ENCODE data around the gene CCDC180. TPM values are rescaled to one million over a fixed set of nuclear protein-coding genes. Genes with fewer than 3 reads are reported as not detected.
"Not testable (repeated sequence)": the region's sequence is repeated elsewhere in the genome, so short reads cannot be mapped to it uniquely, and the experiment has no call there.

CCDC180 gene
- total RNA-seq: not detected in 2 replicates
- polyA plus RNA-seq (2012): 0.01 TPM

DNA sequence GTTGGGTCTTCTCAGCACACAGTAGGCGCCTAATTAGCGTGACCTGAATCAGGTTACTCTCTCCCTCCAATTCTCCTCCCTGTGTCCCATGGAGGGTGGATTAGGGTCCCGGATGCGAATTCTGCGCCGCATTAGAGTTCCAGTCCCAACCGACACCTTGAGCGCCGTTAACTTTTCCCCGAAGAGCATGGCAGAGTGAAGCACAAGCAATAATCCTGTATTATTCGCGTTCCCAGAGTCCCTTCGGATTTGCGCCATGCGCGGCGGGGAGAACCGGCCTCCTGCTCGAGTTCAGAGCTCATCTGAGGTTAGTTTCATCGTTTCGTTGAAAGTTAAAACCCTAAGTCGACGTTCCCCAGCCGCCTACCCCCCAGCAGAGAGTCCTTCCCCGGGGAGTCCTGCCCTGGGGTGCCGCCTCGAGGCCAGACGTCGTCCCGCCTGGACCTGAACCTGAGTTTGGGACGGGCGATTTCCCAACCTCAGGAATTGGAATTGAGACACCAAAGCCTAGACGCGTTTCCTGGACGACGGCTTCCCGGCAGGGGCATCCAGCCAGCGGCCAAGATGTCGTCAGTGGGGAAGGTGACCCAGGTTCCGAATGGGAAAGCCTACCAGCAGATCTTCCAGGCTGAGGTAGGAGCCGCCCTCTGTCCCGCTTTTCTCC lies at the start of gene CCDC180:
TSS of gene CCDC180 (plus strand) at position 160 of the 664 bp plus-strand sequence. CDS start at position 565, 405 bp downstream.
- DNase-seq (ENCODE audit: low read depth): no peak

DNA sequence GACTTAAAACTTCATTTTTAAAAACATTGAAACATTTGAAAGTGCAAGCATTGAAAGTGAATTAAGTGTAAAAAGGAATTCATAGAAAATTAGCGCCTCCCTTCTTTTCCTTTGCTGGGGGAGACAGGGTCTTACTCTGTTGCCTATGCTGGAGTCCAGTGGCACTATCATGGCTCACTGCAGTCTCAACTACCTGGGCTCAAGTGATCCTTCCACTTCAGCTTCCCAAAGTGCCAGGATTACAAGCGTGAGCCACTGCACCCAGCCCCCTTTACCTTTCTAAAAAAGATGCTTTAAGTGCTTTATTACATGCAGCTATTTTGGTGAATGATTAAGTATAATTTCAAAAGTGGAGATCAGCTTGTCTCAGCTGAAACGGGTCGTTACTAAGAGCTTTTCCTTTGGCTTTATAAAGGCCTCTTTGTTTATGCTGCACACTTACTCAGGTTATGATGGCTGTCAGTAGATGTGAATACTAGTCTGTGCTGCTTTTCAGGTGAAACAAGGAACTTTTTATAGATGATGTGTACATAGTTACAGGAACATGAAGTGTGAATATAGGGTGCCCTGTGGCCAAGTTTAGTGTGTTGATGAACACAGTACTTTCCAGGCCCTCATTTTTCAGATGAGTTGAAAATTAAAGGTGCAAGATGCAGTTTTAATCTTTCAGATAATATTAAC lies 47.5 kb upstream of the CCDC180 start:
- DNase-seq (ENCODE audit: low read depth): not testable (repeated sequence)

DNA sequence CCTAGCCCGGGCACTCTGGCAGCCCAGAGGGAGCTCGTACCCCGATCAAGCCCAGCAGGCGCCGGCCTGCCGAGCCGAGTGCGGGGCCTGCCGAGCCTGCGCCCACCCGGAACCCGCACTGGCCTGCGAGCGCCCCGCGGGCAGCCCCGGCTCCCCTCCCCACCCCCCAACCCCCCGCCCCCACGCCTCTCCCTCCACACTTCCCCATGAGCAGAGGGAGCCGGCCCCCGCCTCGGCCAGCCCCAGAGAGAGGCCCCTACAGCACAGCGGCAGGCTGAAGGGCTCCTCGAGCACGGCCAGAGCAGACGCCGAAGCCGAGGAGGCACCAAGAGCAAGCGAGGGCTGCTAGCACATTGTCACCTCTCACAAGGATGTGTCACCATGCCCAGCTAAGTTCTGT lies 36.2 kb upstream of the CCDC180 start:
- no peak for DNase-seq (ENCODE audit: low read depth)

DNA sequence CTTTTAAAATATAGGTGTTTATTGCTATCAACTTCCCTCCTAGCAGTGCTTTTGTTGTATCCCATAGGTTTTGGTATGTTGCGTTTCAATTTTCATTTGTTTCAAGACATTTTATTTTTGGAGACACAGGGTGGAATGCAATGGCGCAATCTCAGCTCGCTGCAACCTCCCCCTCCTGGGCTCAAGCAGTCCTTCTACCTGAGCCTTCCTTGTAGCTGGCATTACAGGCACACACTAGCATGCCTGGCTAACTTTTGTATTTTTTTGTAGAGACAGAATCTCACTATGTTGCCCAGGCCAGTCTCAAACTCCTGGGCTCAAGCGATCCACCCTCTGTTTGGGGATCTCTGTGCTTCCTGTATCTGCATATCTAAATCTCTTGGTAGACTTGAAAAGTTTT lies 35.4 kb upstream of the CCDC180 start:
- DNase-seq (ENCODE audit: low read depth): no peak

DNA sequence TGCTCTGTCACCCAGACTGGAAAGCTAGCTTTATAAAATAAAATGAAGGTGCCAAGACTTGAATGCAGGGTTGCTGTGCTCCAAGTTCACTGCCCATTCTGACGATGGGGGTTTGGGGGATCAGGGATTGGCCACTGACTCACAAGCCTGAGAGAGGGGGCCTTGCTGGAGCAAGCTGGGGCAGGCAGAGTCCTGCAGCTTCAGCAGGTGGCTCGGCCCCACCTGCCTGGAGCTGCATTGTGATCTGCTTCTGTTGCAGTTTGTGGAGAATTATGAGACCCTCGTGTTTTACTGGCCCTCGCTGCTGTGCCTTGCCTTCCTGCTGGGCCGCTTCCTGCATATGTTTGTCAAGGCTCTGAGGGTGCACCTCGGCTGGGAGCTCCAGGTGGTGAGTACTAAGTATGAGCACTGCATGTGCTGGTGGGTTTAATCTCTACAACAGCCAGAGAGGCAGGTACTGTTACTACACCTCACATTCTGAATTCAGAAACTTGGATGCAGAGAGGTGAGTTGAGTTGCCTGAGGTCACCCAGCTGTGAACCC lies 31.1 kb upstream of the CCDC180 start:
- no peak for DNase-seq (ENCODE audit: low read depth)

DNA sequence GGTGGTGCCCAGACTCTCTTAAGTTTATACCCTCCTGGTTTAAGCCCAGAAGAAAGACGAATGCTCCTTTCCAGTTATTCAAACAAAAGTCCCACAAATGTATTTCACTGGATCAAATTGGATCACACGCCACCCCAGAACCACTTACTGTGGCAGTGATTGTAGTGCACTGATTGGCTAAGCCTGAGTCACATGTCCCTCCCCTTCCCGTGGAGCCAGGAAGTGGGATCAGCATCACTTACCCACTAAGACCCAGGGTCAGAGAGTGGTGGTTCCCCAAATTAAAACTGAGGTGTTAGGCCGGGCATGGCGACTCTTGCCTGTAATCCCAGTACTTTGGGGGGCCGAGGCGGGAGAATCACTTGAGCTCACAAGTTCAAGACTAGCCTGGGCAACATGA lies 29.5 kb upstream of the CCDC180 start:
- DNase-seq (ENCODE audit: low read depth): no peak

DNA sequence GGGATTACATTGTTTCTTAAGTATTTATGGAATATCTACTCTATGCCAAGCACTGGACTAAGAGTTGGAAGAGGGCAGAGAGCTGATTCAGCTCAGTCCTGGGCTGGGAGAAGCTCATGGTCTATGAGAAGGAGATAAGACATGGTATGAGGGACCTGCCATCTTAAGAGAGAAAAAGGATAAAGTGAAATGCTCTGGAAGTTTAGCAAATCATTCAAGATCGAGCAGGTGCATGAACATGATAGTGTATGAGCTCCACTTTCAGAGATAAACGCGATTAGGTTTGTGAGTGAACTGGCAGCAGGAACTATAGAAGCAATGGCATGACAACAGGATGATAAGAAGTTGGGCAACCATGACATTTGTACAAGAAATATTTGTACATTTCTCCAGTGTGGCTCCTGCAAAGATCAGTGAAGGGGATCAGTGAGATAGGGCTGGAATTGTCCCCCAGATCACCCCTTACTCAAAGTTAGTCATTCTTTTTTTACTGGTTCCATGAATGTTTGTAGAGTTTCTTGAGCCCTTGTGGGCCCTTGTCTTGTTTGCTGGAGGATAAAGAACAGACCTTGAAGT lies 26.6 kb upstream of the CCDC180 start:
- no peak for DNase-seq (ENCODE audit: low read depth)

DNA sequence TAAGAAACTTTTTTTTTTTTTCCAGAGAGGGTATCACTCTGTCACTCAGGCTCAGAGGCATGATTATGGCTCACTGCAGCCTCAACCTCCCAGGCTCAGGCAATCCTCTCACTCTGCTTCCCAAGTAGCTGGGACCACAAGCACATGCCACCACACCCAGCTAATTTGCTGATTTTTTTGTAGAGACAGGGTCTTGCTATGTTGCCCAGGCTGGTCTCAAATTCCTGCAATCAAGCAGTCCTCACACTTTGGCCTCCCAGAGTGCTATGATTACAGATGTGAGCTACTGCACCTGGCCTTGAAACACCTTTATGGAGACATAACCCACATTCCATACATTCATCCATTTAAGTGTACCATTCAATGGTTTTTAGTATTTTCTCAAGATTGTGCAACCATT lies 23.7 kb upstream of the CCDC180 start:
- no peak for DNase-seq (ENCODE audit: low read depth)

DNA sequence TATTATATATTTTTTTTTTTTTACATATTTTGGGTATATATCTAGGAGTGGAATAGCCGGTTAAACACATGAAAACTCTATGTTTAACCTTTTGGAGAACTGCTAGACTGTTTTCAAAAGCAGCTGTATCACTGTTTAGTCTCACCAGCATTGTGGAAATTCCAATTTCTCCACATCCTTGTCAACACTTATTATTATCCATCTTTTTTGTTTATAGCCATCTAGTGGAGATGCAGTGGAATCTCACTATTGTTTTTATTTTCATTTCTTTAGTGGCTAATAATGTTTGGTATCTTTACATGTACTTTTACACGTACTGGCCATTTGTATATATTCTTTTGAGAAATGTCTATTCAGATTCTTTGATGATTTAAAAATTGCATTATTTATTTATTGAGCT lies 22.7 kb upstream of the CCDC180 start:
- no peak for DNase-seq (ENCODE audit: low read depth)

DNA sequence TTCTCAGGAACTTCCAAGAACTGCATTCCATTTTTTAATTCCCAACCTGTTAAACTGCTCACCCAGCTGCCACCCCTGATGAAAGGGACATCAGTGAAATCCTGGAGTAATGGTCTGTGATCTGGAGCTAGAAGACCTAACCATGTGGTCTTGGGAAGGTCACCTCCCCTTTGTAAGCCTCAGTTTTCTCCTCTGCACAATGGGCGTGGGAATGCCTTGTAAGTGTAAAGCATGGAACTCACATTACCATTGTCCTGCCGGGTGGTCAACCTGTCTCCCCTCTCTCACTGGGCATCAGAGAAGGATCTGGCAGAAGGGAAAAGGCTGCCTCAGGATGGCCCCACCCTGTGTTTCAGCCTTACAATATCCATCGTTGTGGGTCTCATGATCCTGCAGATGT lies 15.3 kb upstream of the CCDC180 start:
- no peak for DNase-seq (ENCODE audit: low read depth)

DNA sequence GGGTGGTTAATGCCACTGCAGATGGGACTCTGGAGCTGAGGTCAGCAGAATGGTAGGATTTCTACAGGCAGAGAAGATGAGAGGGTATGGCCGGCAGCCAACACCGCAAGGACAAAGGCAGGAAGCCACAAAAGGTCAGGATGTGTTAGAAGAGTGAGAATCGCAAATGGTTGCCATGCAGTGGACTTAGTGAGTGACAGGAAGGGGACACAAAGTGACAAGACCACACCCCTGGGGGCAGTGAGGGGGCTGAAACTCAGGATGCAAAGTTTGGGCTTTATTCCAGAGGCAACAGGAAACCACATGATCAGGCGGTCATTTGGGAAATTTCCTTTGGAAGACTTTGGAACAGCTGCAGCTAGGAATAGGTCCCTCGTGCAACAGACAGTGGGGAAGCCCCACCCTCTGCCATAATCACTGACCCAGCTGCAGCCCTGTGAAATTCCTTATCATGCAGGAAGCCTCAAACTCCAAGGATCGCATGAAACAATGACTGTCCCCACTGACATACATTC lies 14.2 kb upstream of the CCDC180 start:
- DNase-seq (ENCODE audit: low read depth): peak; percentile 94

DNA sequence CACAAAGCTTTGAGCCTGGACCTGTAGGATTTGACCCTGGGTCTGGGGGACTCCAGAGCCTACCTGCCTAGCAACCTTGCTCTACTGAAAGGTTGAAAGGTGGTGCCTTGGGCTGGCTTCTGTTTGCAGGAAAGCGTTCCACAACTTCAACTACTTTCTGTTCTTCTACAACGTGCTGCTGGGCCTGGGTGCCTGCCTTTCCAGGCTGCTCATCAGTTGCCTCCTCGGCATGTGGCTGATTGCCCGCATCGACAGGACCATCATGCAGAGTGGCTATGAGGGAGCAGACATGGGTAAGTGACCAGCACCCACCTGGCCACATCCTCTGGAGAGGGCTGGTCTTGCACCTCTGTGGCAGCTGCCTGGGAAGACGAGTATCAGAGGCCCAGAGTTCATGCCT lies 13.6 kb upstream of the CCDC180 start:
- peak; percentile 13 for DNase-seq (ENCODE audit: low read depth)

DNA sequence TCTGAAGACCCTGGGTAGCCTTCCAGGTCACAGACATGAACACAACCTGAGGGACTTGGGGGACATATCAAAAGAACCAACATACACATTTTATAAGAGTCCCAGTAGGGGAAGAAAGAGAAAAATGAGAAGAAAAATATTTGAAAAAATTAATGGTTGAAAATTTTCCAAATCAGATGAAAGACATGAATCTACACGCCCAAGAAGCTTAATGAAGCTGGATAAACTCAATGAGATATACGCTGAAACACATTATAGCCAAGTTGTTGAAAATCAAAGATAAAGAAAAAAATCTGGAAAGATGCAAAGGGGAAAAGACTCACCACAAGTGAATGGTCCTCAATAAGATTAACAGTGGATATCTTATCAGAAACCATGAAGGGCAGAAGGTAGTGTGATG lies 9.6 kb upstream of the CCDC180 start:
- no peak for DNase-seq (ENCODE audit: low read depth)

DNA sequence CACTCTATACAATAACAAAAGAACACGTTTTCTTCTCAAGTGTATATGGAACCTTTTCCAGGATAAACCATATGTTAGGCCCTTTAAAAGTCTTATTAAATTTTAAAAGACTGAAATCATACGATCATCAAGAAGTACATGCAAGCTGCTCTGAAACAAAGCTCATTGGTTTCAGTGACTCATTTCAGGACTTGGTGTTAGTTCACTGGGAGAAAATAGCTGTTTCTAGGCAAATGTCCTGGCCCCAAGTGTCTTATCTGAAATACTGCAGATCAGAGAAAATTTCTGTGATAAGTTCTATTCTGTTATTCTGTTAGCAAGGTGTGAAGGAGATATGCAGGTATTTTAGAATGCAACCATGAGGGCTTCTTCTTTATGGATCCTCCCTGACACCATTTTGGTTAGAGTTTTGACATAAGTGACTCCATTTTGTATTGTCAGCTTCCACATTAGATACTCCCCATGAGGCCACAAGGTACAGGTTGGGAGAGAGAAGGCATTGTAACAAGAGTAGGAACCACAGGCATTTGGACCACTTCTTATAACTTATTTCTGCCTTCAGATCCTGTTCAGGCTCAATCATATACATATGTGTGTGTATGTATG lies 7.5 kb upstream of the CCDC180 start:
- DNase-seq (ENCODE audit: low read depth): no peak

DNA sequence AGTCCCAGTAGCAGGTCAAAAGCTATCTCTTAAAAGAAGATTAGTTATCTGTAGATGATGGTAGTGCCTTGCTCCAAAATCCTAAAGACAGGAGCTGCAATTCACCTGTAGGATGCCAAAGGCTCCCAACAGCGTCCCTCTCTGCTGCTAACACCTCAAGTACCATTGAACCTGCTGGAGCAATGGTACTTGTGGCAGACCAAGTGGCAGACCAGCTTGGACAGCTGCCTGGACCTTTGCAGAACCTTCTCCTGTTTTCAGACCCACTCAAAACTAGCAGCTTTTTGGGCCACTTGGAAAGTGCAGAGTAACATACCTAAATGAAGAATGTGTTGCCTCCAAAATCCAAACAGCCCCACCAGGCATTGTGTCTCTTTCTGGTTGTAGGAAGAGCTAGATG lies 6.9 kb upstream of the CCDC180 start:
- no peak for DNase-seq (ENCODE audit: low read depth)

DNA sequence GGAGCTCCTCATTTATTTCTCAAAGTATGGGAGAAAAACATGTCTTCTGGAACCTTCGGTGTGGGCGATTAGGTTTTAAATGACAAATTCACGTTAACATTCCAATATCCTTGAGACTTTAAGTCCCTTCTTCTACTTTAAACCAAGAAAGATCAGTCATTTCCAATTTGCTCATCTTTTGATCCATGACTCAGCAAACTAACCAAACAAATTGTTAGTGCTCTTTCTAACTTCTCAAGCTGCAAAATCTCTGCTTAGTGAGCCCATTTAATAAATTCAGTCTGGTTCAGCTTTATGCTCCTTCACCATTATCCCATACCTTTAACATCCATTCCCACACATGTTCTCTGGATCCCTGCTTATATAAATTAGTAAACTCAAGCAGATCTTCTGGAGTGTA lies 5.5 kb upstream of the CCDC180 start:
- DNase-seq (ENCODE audit: low read depth): no peak

DNA sequence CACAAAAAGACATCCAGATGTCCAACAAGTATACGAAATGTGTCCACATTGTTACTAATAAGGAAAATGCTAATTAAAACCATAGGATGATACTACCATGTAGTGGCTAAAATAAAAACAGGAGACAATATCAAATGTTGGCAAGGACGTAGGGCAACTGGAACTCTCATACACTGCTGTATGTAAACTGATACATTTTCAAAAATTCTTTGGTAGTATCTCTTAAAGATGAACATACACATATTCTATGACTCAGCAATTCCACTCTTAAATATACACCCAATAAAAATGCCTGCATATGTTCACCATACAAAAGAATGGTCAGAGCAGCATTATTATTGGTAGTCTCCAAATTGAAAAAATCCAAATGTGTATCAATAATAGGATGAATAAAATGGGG lies 2.9 kb upstream of the CCDC180 start:
- no peak for DNase-seq (ENCODE audit: low read depth)

DNA sequence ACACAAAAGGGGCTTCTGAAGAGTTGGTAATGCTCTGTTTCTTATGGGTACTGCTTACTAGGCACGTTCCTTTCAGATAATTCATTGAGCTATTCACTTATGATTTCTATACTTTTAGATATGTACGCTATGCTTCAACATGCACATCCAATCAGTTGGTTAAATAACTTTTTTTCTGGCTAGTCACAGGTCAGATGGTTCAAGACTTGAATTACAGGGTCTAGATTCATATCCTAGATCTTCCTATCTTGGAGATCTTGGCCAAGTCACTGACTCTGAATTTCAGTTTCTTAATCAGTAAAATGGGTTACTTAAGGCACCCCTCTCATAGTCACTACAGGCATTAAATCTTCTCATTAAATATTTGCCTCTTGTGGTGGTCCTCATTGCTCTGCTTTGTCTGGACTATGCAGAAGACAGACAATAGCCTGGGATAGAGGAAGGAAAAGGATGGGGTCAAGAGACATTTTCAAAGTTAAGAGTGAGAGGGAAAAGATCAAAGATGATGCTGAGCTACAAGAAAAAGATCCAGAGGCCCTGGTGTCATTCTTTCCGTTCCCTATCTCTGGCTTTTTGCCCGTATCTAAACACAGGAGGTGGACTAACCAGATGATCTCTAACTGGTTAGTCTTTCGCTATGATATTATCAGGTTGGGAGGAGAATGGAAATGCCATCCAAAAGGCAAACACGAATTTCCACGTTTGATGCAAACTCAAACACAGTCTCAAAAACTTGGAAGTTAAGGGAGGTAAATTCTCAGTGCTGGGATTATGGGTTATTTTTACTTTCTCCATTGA lies 1.8 kb upstream of the CCDC180 start:
- DNase-seq (ENCODE audit: low read depth): no peak

DNA sequence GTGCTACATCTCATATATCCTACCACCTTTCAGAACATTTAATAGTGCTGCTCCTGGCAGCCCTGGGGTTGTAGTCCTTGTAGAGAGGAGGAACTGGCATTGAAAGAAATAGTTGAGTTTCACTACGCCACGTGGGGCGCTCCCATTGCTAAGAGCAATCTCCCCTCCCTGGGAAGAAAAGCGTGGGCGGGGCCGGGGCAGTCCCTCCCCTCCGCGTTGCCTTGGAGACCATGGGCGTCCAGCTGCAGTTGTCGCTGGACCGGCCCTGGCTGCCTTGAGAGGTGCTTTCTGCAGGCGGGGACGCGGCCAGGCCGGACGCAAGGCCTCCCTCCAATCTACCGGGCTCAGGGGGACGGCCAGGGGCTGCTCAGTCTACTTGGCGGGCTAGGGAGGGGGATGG lies 368 bp upstream of the CCDC180 start:
- peak; percentile 20 for DNase-seq (ENCODE audit: low read depth)

DNA sequence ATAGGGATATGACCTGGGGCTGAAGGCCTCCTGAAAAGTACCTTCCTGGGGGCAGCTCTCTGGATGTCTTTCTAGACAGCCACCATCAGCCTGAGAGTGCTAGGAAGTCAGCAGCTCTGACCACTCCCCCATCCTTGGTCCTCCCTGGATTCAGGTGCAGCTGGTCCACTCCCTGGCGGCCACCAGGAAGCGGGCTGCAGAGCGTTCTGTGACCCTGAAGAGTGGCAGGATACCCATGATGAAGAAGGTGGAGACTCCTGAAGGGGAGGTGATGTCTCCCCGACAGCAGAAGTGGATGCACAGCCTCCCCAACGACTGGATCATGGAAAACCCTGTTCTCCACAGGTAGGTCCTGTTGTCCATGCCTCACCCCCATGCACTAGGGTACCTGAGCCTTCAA lies 1.8 kb downstream of the CCDC180 start:
- DNase-seq (ENCODE audit: low read depth): no peak

DNA sequence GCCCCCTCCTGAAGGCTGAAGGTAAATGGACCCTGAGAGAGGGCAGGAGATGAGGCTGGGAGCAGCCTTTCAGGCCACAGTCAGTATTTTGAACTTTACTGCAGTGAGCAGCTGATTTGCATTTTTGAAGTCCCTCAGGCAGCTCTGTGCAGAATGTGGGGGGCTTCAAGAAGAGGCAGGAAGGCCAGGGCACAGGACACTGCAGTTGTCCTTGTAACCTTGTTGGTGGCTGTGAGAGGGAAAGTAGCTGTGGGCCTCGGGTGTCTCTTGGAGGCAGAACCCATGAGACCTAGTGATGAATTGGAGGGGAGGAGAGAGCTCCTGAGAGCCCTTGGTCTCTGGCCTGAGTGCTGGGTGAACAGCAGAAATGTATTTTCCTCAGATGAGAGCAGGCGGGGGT lies 2.6 kb downstream of the CCDC180 start:
- no peak for DNase-seq (ENCODE audit: low read depth)
